SK-N-MC (cell line): ENCODE results near the gene TRIM71.

ENCODE experiments used
- DNase-seq: peaks from one replicate; pipeline ENCODE4 v3.0.0-alpha.2; 2011; ENCODE audit warnings: low read depth, low spot score
- H3K27ac ChIP-seq: fragments of 200-600 bp; sonication (generic); 2 replicates; pipeline ENCODE4 v1.5.1; 2016; ENCODE audit warnings: mixed run types
- H3K36me3 ChIP-seq: fragments of 200-600 bp; sonication (generic); 2 replicates; pipeline ENCODE4 v1.6.1; 2017; ENCODE audit warnings: antibody characterized with exemption, low read length, mixed read lengths; ENCODE audit not compliant: insufficient read depth
- H3K4me3 ChIP-seq: fragments of 200-600 bp; sonication (generic); 2 replicates; pipeline ENCODE4 v1.5.1; 2016
- H3K9ac ChIP-seq: fragments of 200-600 bp; sonication (generic); 2 replicates; pipeline ENCODE4 v1.8.0; 2017; ENCODE audit warnings: mixed run types, mixed read lengths; ENCODE audit not compliant: insufficient read length
- H3K9me3 ChIP-seq: fragments of 200-600 bp; sonication (generic); 2 replicates; pipeline ENCODE4 v1.6.1; 2017; ENCODE audit warnings: low read depth, mild to moderate bottlenecking, antibody characterized with exemption, low read length, moderate library complexity, mixed read lengths
- EZH2 ChIP-seq: fragments of 200-600 bp; sonication (generic); IDR thresholded peaks from one replicate; pipeline ENCODE4 v1.6.1; 2017; ENCODE audit warnings: antibody characterized with exemption
- FOXP2 ChIP-seq: optimal IDR thresholded peaks from 2 replicates; pipeline ENCODE3; 2011; ENCODE audit warnings: mild to moderate bottlenecking, moderate library complexity; ENCODE audit not compliant: insufficient read depth; ENCODE audit errors: extremely low read length, control extremely low read depth
- POLR2AphosphoS5 ChIP-seq: IDR thresholded peaks from 2 replicates; pipeline ENCODE4 v1.6.1; 2012; ENCODE audit warnings: mild to moderate bottlenecking, low read depth, low read length, borderline replicate concordance

Gene TRIM71

GRCh38 chr3:32861681-32862080, 43.9 kb downstream of the TRIM71 start:
- Histone ChIP-seq H3K36me3 (no peaks in the 10 kb centered on the region), H3K4me3 (no peak overlapping the region), H3K27ac (no peak overlapping the region)

GRCh38 chr3:32862247-32862935, 44.6 kb downstream of the TRIM71 start:
- H3K9me3 ChIP-seq = no peaks in the 10 kb centered on the region
- no peak for TF ChIP-seq EZH2
- TF ChIP-seq FOXP2 = no peak
- no peak overlapping the region for H3K4me3 ChIP-seq
- H3K27ac ChIP-seq = no peak overlapping the region
- H3K9ac ChIP-seq = no peak overlapping the region
- DNase-seq = no peak
- no peaks in the 10 kb centered on the region for H3K36me3 ChIP-seq

More at GRCh38 chr3:32861681-32862080, 43.9 kb downstream of the TRIM71 start:
- no peak for DNase-seq
- no peak overlapping the region for H3K9ac ChIP-seq
- H3K9me3 ChIP-seq = no peaks in the 10 kb centered on the region
- TF ChIP-seq POLR2AphosphoS5 (no peak), FOXP2 (no peak), EZH2 (no peak)

GRCh38 chr3:32862936-32863487, 45.2 kb downstream of the TRIM71 start:
- Histone ChIP-seq H3K9me3 (no peaks in the 10 kb centered on the region), H3K36me3 (no peaks in the 10 kb centered on the region), H3K27ac (no peak overlapping the region), H3K9ac (no peak overlapping the region), H3K4me3 (no peak overlapping the region)
- TF ChIP-seq EZH2 (no peak), FOXP2 (no peak), POLR2AphosphoS5 (no peak)
- no peak for DNase-seq

GRCh38 chr3:32865383-32865782, 47.6 kb downstream of the TRIM71 start:
- Histone ChIP-seq H3K9ac (no peak overlapping the region), H3K27ac (peak overlapping the region; percentile 78), H3K4me3 (no peak overlapping the region), H3K36me3 (no peaks in the 10 kb centered on the region), H3K9me3 (no peaks in the 10 kb centered on the region)
- TF ChIP-seq EZH2 (no peak), FOXP2 (no peak), POLR2AphosphoS5 (no peak; the same call in 1 of the 2 replicates)
- DNase-seq = no peak

GRCh38 chr3:32866533-32866932, 48.7 kb downstream of the TRIM71 start:
- Histone ChIP-seq H3K9me3 (no peaks in the 10 kb centered on the region), H3K27ac (no peak overlapping the region), H3K9ac (no peak overlapping the region), H3K4me3 (no peak overlapping the region), H3K36me3 (no peaks in the 10 kb centered on the region)
- no peak for DNase-seq
- TF ChIP-seq EZH2 (no peak), POLR2AphosphoS5 (no peak), FOXP2 (no peak)

- Histone ChIP-seq H3K4me3 (no peak overlapping the region), H3K9ac (no peak overlapping the region), H3K27ac (peak overlapping the region; percentile 77), H3K36me3 (no peaks in the 10 kb centered on the region), H3K9me3 (no peaks in the 10 kb centered on the region)
- no peak for TF ChIP-seq POLR2AphosphoS5
- DNase-seq = no peak
These were observed 50.2 kb downstream of the TRIM71 start for GRCh38 chr3:32867954-32868353.

GRCh38 chr3:32868719-32869512, 51.1 kb downstream of the TRIM71 start:
- DNase-seq = no peak
- Histone ChIP-seq H3K4me3 (no peak overlapping the region), H3K9ac (no peak overlapping the region), H3K27ac (no peak overlapping the region; the same call in 1 of the 2 replicates), H3K36me3 (no peaks in the 10 kb centered on the region), H3K9me3 (no peaks in the 10 kb centered on the region)
- TF ChIP-seq EZH2 (no peak), FOXP2 (no peak), POLR2AphosphoS5 (no peak)

- H3K36me3 ChIP-seq = no peaks in the 10 kb centered on the region
- no peak overlapping the region for H3K27ac ChIP-seq
- no peak overlapping the region for H3K9ac ChIP-seq
- no peak for DNase-seq
- TF ChIP-seq POLR2AphosphoS5 (no peak), EZH2 (no peak), FOXP2 (no peak)
- no peaks in the 10 kb centered on the region for H3K9me3 ChIP-seq
- H3K4me3 ChIP-seq = no peak overlapping the region
These were observed 51.8 kb downstream of the TRIM71 start for GRCh38 chr3:32869513-32870047.
